ENCODE results near the gene IRF9.

IRF9 gene

DNA sequence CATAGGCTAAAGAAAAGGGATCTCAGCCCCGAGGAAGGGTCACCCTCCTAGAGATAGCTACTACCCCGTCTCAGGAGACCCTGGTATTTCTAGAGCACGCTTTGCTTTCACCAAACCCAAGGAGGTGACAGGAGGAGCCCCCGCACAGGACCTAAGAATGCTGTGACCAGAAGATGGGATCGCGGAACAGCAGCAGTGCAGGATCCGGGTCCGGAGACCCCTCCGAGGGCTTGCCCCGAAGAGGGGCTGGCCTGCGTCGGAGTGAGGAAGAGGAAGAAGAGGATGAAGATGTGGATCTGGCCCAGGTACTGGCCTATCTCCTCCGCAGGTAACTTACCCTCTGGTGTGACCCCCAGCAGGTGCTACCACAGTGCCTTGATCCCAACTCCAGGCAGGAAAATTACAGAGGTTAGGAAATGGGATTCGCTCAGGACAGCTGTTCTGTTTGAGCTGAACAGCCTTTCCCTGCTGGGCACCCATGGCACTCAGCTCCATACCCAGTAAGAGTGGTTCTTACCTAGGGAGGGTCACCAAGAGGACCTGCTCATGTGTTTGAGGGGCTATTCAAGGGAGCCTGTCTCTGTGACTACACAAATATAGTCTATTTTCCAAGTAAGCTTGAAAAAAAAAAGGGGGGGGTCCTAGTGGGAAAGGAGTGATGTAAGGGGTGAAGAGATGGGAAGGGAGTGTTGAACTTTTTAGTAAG, 45.5 kb upstream of the IRF9 start:
- Histone ChIP-seq H3K9me3 (no peaks in the 10 kb centered on the region), H3K4me1 (ENCODE audit: control insufficient read depth in 1 of 2, insufficient read depth in 1 of 2, low read depth in 1 of 2, low read length in 1 of 2) (peaks cover 23 to 28% of the 10 kb centered on the region in 2 experiments), H3K27me3 (no peaks in the 10 kb centered on the region), H3K36me3 (peaks cover 36% of the 10 kb centered on the region), H3K27ac (peak overlapping the region; percentile 98), H3K4me3 (ENCODE audit: low read depth in 1 of 2, low read length in 1 of 2) (peak overlapping the region; percentile 67 to 84)
- TF ChIP-seq, protein P1, sequence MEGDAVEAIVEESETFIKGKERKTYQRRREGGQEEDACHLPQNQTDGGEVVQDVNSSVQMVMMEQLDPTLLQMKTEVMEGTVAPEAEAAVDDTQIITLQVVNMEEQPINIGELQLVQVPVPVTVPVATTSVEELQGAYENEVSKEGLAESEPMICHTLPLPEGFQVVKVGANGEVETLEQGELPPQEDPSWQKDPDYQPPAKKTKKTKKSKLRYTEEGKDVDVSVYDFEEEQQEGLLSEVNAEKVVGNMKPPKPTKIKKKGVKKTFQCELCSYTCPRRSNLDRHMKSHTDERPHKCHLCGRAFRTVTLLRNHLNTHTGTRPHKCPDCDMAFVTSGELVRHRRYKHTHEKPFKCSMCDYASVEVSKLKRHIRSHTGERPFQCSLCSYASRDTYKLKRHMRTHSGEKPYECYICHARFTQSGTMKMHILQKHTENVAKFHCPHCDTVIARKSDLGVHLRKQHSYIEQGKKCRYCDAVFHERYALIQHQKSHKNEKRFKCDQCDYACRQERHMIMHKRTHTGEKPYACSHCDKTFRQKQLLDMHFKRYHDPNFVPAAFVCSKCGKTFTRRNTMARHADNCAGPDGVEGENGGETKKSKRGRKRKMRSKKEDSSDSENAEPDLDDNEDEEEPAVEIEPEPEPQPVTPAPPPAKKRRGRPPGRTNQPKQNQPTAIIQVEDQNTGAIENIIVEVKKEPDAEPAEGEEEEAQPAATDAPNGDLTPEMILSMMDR (IDR thresholded peaks at IDR 0.05) = no peak

DNA sequence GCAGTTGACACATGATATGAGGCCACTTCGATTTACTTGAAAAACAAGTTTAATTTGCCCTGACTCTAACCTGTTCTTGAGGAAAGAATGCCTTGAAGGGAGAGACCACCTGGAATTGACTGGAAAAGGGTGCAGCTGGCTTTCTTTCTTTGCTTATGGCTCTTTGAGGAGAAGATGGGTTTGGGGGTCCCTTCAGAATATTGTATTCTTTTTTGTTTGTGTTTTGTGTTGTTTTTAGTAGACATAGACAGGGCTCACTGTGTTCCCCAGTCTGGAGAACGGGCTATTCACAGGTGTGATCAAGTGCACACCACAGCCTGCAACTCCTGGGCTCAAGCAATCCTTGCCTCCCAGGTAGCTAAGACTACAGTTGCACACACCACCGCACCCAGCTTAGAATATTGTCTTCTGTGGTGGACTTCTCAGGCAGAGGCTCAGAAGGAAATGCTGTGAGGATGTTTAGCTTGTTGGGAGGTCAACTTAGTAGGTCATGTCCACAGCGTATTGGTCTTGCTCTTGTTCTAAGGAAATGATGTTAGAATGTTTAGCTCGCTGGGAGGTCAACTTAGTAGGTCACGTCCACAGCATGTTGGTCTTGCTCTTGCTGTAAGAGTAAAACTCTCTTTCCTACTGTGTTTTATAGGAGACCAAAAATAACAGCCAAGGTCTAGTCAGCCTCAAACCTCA, 44.8 kb upstream of the IRF9 start:
- peaks cover 23 to 28% of the 10 kb centered on the region in 2 experiments for H3K4me1 ChIP-seq (ENCODE audit: control insufficient read depth in 1 of 2, insufficient read depth in 1 of 2, low read depth in 1 of 2, low read length in 1 of 2)
- no peaks in the 10 kb centered on the region for H3K9me3 ChIP-seq
- no peaks in the 10 kb centered on the region for H3K27me3 ChIP-seq
- peaks cover 43% of the 10 kb centered on the region for H3K36me3 ChIP-seq
- TF ChIP-seq, protein P1 (IDR thresholded peaks at IDR 0.05) = no peak
- peak overlapping the region; percentile 98 for H3K27ac ChIP-seq
- H3K4me3 ChIP-seq (ENCODE audit: low read depth in 1 of 2, low read length in 1 of 2) = peak overlapping the region; percentile 67 to 84

DNA sequence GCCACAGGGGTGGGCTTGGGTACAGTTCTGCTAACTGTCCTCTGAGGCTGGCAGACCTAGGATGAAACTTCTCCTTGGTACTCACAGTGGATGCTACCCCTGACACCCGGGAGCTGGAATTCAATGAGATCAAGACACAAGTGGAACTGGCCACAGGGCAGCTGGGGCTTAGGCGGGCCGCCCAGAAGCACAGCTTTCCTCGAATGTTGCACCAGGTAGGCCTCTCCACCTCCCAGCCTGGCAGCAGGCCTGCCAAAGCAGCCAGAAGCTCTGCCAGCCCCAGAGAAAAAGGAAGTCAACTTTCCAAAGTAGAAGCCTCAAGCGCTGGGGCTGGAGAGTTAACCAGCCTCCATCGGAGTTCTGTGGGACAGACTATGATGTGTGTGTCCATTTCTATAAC, 43.9 kb upstream of the IRF9 start:
- Histone ChIP-seq H3K36me3 (peaks cover 52% of the 10 kb centered on the region), H3K4me3 (ENCODE audit: low read depth in 1 of 2, low read length in 1 of 2) (no peak overlapping the region), H3K27ac (peak overlapping the region; percentile 98), H3K9me3 (no peaks in the 10 kb centered on the region), H3K27me3 (no peaks in the 10 kb centered on the region), H3K4me1 (ENCODE audit: control insufficient read depth in 1 of 2, insufficient read depth in 1 of 2, low read depth in 1 of 2, low read length in 1 of 2) (peaks cover 23 to 28% of the 10 kb centered on the region in 2 experiments)
- TF ChIP-seq, protein P1 (IDR thresholded peaks at IDR 0.05) = no peak

DNA sequence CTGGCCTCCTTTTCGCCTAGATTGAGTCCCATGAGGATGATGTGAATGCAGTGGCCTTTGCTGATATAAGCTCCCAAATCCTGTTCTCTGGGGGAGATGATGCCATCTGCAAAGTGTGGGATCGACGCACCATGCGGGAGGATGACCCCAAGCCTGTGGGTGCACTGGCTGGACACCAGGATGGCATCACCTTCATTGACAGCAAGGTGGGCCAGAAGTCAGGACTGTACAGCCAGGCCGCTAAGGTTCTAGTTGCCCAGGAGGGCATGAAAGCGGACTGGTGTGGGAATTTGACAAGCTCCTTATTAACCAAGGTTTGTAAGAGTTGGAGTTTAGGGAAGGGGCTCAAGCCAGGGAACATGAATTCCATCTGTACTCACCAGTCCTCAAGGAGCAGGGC, 41.4 kb upstream of the IRF9 start:
- Histone ChIP-seq H3K9me3 (no peaks in the 10 kb centered on the region), H3K27ac (no peak overlapping the region), H3K4me3 (ENCODE audit: low read depth in 1 of 2, low read length in 1 of 2) (no peak overlapping the region), H3K36me3 (peaks cover 77% of the 10 kb centered on the region), H3K4me1 (ENCODE audit: control insufficient read depth in 1 of 2, insufficient read depth in 1 of 2, low read depth in 1 of 2, low read length in 1 of 2) (peaks cover 14 to 18% of the 10 kb centered on the region in 2 experiments), H3K27me3 (no peaks in the 10 kb centered on the region)
- TF ChIP-seq, protein P1 (IDR thresholded peaks at IDR 0.05) = no peak

DNA sequence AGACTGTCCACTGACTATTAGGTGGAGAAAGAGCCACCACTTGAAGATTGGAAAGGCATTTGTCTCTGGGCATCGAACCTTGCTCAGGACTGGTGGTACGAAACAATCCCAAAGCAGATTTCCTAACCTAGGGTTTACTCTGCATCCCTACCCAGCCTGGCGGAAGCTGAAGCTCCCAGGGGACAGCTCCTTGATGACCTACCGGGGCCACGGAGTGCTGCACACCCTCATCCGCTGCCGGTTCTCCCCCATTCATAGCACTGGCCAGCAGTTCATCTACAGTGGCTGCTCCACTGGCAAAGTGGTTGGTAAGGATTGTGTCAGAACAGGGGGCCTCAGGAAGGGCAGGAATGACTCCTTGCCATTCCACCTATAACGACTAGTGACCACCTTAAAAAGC, 39.9 kb upstream of the IRF9 start:
- H3K9me3 ChIP-seq = no peaks in the 10 kb centered on the region
- peaks cover 91% of the 10 kb centered on the region for H3K36me3 ChIP-seq
- H3K27ac ChIP-seq = no peak overlapping the region
- TF ChIP-seq, protein P1 (IDR thresholded peaks at IDR 0.05) = no peak
- H3K4me3 ChIP-seq (ENCODE audit: low read depth in 1 of 2, low read length in 1 of 2) = no peak overlapping the region
- H3K4me1 ChIP-seq (ENCODE audit: control insufficient read depth in 1 of 2, insufficient read depth in 1 of 2, low read depth in 1 of 2, low read length in 1 of 2) = peaks cover 5 to 7% of the 10 kb centered on the region in 2 experiments
- H3K27me3 ChIP-seq = no peaks in the 10 kb centered on the region
